Measurements from ENCODE around the gene CTF1.

DNA sequence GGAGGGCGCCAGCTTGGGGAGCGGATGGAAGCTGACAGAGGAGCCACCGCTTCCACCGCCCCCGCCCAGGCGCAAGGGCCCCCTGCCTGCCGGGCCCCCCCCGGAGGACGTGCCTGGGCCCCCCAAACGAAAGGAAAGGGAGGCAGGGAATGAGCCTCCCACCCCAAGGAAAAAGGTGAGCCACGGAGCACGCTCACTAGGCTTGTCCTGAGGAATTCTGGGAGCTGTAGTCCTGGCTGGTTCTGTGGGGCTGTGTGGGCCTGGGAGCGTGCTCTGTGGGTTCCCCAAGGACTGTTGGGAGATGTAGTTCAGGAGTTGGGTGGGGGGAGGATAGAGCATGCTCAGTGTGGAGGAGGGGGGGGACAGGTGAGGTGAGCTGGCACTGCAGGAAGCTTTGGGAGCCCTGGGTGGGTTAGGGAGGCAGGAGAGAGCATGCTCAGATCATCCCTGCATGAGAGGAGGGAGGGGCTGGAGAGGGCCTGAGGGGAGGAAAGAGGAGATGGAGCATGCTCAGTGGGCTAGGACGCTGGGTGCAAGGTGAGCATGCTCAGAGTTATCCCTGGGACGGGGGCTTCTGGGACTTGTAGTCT lies 31.5 kb downstream of the CTF1 start:
- TF ChIP-seq POLR2AphosphoS5 (IDR thresholded peaks at IDR 0.05) (no peak), POLR2A (IDR thresholded peaks at IDR 0.05) (no peak)
